ENCODE results near the gene TLE3.

TLE3 gene

GRCh38 chr15:70047386-70048197, 50.1 kb downstream of the TLE3 start:
- peak; percentile 21 for DNase-seq

DNA sequence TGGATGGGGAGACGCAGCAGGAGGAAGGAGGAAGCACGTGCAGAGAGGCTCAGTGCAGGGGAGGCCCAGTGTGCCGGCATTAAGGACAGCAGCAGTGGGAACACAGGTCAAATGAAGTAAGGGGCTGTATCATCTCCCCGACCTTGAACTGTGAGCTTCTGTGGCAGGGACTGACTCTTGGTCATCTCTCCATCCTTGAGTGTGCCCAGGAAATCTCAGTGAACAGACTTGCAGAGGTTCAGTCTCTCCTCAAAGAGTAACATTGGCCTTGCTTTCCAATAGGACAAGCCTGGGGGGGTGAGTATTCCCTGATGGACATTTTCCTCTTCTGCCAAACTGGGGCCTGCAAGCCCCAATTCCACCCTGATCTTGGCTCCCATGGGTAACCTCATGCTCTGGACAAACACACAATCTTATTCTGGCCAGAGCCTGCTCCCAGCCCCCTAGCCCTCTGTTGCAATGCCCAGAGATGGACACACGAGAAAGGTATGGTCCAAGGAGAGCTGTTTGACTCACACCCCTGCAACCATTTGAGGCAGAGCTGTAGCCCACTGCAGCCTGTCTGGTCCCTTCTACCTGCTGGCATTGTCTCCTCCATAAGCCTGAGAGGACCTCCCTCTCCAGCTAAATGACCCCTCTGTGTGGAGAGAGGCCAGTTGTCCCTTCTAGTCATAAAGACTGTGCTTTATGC, 50.9 kb downstream of the TLE3 start:
- DNase-seq: peak; percentile 15

GRCh38 chr15:70045045-70045444, 52.7 kb downstream of the TLE3 start:
- no peak for DNase-seq

DNA sequence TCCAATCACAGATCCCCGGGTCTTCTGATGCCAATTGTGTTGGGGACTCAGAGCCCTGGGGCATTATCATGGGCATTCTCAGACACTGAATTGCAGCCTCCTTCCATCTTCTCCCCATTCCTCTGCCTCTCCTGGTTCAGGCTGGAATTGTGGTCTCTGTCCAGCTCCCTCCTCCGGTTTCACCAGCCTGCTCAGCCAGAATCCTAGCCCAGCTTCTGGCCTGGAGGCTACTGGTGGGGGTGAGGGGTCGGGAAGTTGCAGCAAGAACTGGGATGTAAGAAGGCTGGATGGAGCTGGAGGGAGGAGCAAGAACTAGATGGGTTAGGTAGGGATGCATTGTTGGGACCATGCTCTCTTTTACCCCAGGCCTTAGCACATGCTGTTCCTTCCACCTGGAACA, 53.5 kb downstream of the TLE3 start:
- no peak for DNase-seq

DNA sequence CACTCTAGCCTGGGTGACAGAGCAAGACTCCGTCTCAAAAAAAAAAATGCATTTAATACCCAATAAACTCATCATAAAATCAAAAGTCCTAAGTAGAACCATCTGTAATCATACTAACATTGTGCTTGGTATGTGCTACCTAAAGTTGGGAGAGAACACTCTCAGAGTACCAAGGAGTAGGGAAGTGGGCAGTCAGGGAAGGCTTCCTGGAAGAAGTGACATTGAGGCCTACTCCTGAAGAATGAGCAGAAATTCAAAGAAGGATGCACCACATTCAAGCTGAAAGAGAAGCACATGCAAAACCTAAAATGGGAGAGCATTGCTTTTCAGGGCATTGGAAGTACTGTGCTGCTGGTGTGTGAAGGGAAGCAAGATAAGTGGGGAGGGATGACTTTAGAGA, 54.1 kb downstream of the TLE3 start:
- DNase-seq: no peak

GRCh38 chr15:70042553-70043214, 55.0 kb downstream of the TLE3 start:
- DNase-seq: no peak

- DNase-seq: no peak
These were observed 57.8 kb downstream of the TLE3 start for GRCh38 chr15:70039917-70040316.

- no peak for DNase-seq
These were observed 58.9 kb downstream of the TLE3 start for GRCh38 chr15:70038730-70039392.

GRCh38 chr15:70037292-70037640, 60.5 kb downstream of the TLE3 start:
- no peak for DNase-seq

- no peak for DNase-seq
These were observed 61.0 kb downstream of the TLE3 start for GRCh38 chr15:70036585-70037291.

DNA sequence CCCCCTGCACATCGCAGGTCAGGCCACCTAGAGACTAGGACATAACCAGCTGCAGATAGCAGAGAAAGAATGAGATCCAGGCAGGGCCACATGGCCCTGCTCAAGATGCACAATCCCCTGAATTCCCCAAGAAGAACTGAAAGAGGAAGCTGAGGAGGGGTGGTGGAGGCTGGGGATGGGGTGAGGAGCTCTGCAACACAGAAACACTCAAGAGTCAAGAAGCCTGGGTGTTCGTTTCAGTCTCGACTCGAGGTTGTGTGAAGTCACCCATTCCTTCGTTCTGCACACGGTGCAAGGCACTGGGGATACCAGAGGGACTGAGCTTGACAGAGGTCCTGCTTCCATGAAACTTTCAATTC, 62.0 kb downstream of the TLE3 start:
- DNase-seq: no peak

DNA sequence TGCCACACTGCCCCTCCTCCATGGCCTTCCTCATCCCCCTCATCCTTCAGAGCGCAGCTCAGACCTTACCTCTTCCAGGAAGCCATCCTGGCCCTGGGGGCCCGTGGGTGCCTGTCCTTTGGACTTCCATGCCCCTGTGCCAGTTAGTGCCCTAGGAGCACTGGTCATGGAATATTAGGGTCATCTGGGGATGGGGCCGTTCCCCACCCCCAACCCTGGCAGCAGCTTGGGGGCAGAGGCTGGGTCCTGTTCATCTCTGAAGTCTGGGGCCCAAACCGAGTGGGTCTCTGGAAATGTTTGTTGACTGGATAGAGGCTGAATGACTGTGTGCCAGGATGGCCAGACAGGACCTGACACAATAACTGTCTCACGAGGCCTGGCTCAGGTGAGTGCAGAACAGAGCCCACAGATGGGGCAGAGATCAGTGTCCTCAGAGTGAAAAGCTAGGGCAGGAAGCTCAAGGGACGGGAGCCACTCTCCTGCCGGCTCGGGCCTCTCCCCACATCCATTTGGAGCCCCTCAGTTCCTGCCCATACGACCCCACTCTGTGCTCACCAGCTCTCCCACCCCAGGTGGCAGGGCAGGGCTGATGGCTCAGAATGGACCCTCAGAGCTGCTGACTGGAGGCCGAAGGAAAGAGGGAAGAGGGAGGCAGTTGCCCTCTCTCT, 62.5 kb downstream of the TLE3 start:
- no peak for DNase-seq

- DNase-seq: no peak
These were observed 63.1 kb downstream of the TLE3 start for GRCh38 chr15:70034596-70034995.

DNA sequence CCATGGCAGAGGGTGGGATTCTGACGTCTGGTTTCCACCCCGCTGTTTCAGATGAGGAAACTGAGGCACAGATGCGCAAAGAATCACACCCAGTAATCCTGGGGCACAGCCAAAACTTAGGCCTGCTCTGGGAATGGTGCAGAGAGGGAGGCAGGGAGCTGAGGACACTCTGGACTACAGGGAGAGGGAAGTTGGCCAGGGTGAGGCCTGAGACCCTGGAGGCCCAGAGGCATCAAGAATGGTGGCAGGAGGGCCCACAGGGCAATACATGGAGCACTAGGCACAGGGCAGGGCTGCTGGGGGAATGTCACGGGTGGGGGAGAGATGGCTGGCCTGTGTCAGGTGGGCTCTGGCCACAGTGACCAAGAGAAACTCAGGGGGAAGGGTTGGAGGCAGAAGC, 63.6 kb downstream of the TLE3 start:
- DNase-seq: no peak

GRCh38 chr15:70033529-70034140, 64.1 kb downstream of the TLE3 start:
- DNase-seq: peak; percentile 63

DNA sequence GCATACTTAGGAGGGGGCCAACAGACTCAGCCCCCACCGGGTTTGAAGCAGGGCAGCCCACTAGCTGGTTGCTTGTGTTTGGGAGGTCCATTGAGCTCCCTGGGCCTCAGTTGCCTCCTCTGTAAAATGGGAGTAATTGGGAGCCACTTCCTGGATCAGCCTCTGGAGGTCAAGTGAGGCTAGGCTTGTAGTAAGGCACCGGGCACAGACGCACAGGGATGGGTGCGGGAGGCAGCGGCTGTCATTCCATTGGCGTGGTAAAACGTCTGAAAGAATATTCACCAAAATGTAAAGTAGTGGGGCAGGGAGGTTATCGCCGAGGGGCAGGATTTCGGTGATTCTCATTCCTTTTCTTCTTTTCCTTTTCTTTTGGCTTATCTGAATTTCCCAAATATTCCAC, 64.6 kb downstream of the TLE3 start:
- DNase-seq: no peak

DNA sequence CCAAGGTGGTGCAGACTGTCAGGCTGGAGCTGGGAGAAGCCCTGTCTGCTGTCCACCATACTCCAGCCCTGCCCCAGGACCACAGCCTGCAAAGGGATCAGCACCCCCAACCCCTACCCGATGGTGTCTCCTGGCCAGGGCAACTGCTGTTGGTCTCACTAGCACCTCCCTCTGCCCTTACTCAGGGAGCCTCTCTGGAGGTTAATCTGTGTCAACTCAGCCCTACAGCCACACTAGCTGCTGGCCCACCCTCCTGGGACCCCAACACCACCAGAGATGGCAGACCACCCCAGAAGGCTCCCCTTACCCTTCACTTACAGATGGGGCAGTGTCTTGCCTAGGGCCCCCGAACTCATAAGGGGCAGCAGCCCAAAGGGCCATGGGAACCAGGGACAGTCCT, 65.2 kb downstream of the TLE3 start:
- no peak for DNase-seq

- no peak for DNase-seq
These were observed 66.0 kb downstream of the TLE3 start for GRCh38 chr15:70031713-70032112.

DNA sequence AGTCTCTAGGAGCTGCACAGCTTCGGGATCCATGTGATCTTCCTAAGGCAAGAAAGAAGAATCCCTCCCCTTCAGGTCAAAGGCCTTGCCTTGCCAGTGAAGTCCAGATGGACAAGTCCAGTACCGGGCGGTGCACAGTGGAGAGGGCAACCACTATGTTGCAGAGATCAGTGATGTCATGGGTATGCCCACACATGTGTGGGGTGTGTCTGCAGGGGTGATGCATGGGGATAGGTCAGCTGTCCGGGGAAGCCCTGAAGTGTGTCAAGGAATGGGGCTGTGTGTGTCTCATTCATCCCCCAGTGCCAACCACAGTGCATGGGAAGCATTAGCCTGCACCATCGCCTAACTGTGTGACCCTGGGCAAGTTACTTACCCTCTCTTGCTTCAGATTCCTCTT, 66.5 kb downstream of the TLE3 start:
- no peak for DNase-seq

GRCh38 chr15:70030851-70031250, 66.9 kb downstream of the TLE3 start:
- DNase-seq: no peak

GRCh38 chr15:70029297-70029701, 68.4 kb downstream of the TLE3 start:
- peak; percentile 51 for DNase-seq

- DNase-seq: no peak
These were observed 70.2 kb downstream of the TLE3 start for GRCh38 chr15:70027518-70027917.

All from right hindlimb (tissue), 1 donor.